ENCODE measurements around the gene EIF4E2. TPM values are rescaled to one million over a fixed set of nuclear protein-coding genes. Genes with fewer than 3 reads are reported as not detected.

The EIF4E2 gene
- total RNA-seq, 1 experiment from 2014 or later, result 97.8 TPM

DNA sequence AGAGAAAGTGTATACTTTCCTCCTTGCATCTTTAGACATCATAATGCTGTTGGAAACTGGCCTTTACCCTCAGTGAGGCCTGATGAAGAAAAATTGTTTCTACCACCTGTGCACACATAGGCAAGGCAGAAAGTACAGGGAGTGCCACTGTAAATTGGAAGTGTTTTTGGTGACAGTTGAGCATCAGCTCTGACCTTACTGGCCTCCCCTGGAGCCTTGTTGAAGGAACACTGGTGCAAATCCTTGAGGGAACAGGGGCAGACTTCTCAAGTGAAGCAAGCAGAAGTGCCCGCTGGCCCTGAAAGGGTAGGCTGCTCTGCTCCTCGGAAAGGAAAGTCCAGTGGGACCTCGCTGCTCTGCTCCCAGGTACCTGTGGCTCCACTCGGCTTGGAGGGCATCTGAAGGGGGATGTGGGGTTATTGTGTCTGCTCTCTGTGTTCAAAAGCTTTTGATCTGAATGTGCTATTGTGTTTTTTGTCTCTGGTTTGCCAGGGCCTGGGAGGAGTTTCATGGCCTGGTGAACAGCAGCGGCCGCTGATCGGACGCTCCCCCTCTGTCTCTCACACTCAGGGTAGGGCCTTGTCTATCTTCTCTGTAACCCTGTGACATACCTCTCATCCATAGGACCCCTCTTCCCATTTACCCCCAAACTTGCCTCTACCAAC is 23.4 kb downstream of the EIF4E2 start:
- ATAC-seq (no peak), DNase-seq (ENCODE audit: low spot score) (no peak)
- Mint-ChIP-seq H3K27ac (no peak overlapping the region), H3K9me3 (no peaks in the 10 kb centered on the region), H3K36me3 (peaks cover 32% of the 10 kb centered on the region), H3K4me1 (no peaks in the 10 kb centered on the region), H3K4me3 (no peak overlapping the region), H3K27me3 (ENCODE audit: low read depth) (no peaks in the 10 kb centered on the region)
- TF ChIP-seq PRRX2 (CRISPR knock-in tag; IDR thresholded peaks at IDR 0.05) (no peak), MYBL2 (CRISPR knock-in tag; IDR thresholded peaks at IDR 0.05) (no peak), HMGA2 (CRISPR knock-in tag; IDR thresholded peaks at IDR 0.05) (no peak), NFE2L1 (CRISPR knock-in tag; IDR thresholded peaks at IDR 0.05) (no peak), RORB (CRISPR knock-in tag; IDR thresholded peaks at IDR 0.05) (no peak), TP53 (CRISPR knock-in tag; IDR thresholded peaks at IDR 0.05) (no peak), EMX1 (CRISPR knock-in tag; IDR thresholded peaks at IDR 0.05) (no peak)
- TF ChIP-seq, protein P1, sequence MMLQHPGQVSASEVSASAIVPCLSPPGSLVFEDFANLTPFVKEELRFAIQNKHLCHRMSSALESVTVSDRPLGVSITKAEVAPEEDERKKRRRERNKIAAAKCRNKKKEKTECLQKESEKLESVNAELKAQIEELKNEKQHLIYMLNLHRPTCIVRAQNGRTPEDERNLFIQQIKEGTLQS (CRISPR knock-in tag; conservative IDR thresholded peaks at IDR 0.05), result no peak
- TF ChIP-seq, protein P2, sequence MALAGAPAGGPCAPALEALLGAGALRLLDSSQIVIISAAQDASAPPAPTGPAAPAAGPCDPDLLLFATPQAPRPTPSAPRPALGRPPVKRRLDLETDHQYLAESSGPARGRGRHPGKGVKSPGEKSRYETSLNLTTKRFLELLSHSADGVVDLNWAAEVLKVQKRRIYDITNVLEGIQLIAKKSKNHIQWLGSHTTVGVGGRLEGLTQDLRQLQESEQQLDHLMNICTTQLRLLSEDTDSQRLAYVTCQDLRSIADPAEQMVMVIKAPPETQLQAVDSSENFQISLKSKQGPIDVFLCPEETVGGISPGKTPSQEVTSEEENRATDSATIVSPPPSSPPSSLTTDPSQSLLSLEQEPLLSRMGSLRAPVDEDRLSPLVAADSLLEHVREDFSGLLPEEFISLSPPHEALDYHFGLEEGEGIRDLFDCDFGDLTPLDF (CRISPR knock-in tag; IDR thresholded peaks at IDR 0.05), result no peak
- ChIA-PET POLR2A (no interaction called here), CTCF (no interaction called here)

DNA sequence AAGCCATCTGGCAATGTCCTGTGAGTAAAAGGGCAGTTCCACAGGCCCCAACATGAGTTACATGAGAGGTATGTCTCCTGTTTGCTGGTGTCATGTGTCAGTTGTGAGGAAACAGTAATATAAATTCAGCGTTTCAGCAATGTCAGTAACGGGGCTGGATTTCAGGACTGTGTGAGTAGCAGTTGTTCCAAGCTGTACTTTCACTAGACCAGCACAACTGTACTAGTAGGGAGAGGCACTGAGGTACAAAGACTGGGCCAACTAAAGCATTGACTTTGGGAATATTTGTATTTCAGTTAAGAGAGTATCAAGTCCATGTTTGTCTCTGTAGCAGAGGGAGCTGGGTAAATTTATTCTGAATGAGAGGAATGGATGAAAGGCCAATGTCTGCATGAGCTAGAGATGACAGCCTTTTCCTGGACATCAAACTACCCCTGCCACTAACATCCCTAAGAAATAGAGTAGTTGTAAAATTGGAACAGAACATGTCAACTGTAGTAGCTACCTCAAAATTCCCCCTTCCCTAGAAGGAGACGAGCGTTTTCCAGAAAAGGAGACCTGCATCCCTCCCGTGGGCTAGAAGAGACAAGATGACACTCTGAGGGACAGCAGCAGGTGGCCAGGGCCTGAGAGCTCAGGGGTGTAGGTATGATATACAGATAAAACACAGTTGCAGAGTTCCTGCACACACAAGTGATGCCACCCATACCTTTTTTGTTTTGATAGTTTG is 24.4 kb downstream of the EIF4E2 start:
- ChIA-PET POLR2A (no interaction called here), CTCF (no interaction called here)
- TF ChIP-seq, protein P3, sequence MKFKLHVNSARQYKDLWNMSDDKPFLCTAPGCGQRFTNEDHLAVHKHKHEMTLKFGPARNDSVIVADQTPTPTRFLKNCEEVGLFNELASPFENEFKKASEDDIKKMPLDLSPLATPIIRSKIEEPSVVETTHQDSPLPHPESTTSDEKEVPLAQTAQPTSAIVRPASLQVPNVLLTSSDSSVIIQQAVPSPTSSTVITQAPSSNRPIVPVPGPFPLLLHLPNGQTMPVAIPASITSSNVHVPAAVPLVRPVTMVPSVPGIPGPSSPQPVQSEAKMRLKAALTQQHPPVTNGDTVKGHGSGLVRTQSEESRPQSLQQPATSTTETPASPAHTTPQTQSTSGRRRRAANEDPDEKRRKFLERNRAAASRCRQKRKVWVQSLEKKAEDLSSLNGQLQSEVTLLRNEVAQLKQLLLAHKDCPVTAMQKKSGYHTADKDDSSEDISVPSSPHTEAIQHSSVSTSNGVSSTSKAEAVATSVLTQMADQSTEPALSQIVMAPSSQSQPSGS (CRISPR knock-in tag; IDR thresholded peaks at IDR 0.05; ENCODE audit: borderline replicate concordance, low read depth), result no peak
- peak; percentile 25; the same call in 1 of the 2 replicates for TF ChIP-seq GABPB1 (CRISPR knock-in tag; IDR thresholded peaks at IDR 0.05)
- H3K4me3 Mint-ChIP-seq, result no peak overlapping the region
- no peaks in the 10 kb centered on the region for H3K4me1 Mint-ChIP-seq
- peaks cover 25% of the 10 kb centered on the region for H3K36me3 Mint-ChIP-seq
- H3K27me3 Mint-ChIP-seq (ENCODE audit: low read depth), result no peaks in the 10 kb centered on the region
- DNase-seq (ENCODE audit: low spot score) (no peak), ATAC-seq (no peak)
- H3K27ac Mint-ChIP-seq, result no peak overlapping the region
- H3K9me3 Mint-ChIP-seq, result no peaks in the 10 kb centered on the region

DNA sequence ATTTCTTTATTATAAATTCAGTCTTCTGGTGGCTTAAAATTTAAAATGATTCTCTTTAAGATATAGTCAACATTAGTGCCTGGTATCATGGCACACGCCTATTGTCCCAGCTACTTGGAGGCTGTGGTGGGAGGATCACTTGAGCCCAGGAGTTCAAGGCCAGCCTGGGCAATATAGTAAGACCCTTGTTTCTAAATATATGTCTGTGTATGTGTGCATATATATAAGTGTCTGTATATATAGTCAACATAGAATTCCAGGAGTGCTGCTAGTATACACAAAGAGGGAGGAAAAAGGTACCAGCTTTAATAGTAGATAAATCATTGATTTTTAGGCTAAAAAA is 24.9 kb downstream of the EIF4E2 start:
- ChIA-PET POLR2A (no interaction called here), CTCF (no interaction called here)
- peaks cover 22% of the 10 kb centered on the region for H3K36me3 Mint-ChIP-seq
- H3K27ac Mint-ChIP-seq, result no peak overlapping the region
- no peak overlapping the region for H3K4me3 Mint-ChIP-seq
- DNase-seq (ENCODE audit: low spot score), result no peak
- no peaks in the 10 kb centered on the region for H3K4me1 Mint-ChIP-seq
- ATAC-seq, result no peak
- H3K9me3 Mint-ChIP-seq, result no peaks in the 10 kb centered on the region
- no peak for TF ChIP-seq ELF4 (CRISPR knock-in tag; IDR thresholded peaks at IDR 0.05; ENCODE audit: low read depth)
- TF ChIP-seq ZNF121 (CRISPR knock-in tag; IDR thresholded peaks at IDR 0.05), result 0 out of 2 replicates have a peak, but pooled peaks have one; percentile 21
- H3K27me3 Mint-ChIP-seq (ENCODE audit: low read depth), result no peaks in the 10 kb centered on the region

DNA sequence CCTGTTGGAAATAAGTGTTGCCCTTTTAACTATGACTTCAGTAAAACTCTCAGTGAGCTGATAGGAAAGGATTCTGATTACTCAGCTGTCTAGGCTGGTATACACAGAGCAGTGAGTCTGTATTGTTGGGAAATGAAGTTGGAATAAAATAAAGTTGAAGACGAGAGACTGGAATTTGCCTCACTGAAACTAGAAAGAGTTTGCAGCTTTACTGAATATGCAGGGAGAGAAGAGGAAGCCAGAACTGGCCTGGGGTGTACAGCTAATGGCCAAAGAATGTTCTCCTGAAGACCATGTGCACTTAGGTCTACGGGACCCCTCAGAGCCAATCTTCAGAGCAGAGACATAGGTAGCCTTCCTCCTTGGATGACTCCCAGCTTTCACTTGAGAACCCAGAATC is 26.5 kb downstream of the EIF4E2 start:
- ATAC-seq (no peak), DNase-seq (ENCODE audit: low spot score) (no peak)
- Mint-ChIP-seq H3K36me3 (peaks cover 34% of the 10 kb centered on the region), H3K4me1 (no peaks in the 10 kb centered on the region), H3K4me3 (no peak overlapping the region), H3K9me3 (no peaks in the 10 kb centered on the region), H3K27ac (no peak overlapping the region), H3K27me3 (ENCODE audit: low read depth) (no peaks in the 10 kb centered on the region)
- ChIA-PET CTCF (no interaction called here), POLR2A (no interaction called here)
- TF ChIP-seq, protein P4, sequence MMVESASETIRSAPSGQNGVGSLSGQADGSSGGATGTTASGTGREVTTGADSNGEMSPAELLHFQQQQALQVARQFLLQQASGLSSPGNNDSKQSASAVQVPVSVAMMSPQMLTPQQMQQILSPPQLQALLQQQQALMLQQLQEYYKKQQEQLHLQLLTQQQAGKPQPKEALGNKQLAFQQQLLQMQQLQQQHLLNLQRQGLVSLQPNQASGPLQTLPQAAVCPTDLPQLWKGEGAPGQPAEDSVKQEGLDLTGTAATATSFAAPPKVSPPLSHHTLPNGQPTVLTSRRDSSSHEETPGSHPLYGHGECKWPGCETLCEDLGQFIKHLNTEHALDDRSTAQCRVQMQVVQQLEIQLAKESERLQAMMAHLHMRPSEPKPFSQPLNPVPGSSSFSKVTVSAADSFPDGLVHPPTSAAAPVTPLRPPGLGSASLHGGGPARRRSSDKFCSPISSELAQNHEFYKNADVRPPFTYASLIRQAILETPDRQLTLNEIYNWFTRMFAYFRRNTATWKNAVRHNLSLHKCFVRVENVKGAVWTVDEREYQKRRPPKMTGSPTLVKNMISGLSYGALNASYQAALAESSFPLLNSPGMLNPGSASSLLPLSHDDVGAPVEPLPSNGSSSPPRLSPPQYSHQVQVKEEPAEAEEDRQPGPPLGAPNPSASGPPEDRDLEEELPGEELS (CRISPR knock-in tag; IDR thresholded peaks at IDR 0.05), result no peak
- TF ChIP-seq, protein P5, sequence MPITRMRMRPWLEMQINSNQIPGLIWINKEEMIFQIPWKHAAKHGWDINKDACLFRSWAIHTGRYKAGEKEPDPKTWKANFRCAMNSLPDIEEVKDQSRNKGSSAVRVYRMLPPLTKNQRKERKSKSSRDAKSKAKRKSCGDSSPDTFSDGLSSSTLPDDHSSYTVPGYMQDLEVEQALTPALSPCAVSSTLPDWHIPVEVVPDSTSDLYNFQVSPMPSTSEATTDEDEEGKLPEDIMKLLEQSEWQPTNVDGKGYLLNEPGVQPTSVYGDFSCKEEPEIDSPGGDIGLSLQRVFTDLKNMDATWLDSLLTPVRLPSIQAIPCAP (CRISPR knock-in tag; IDR thresholded peaks at IDR 0.05), result no peak
- TF ChIP-seq ZNF232 (CRISPR knock-in tag; IDR thresholded peaks at IDR 0.05) (no peak), NR2C2 (CRISPR knock-in tag; IDR thresholded peaks at IDR 0.05) (no peak), GRHL2 (CRISPR knock-in tag; IDR thresholded peaks at IDR 0.05; ENCODE audit: insufficient replicate concordance, severe bottlenecking) (no peak), ZNF138 (CRISPR knock-in tag; conservative IDR thresholded peaks at IDR 0.05) (no peak), ZNF396 (CRISPR knock-in tag; IDR thresholded peaks at IDR 0.05; ENCODE audit: borderline replicate concordance) (no peak), FOXP1 (CRISPR knock-in tag; IDR thresholded peaks at IDR 0.05; ENCODE audit: borderline replicate concordance) (no peak), FOXJ3 (CRISPR knock-in tag; IDR thresholded peaks at IDR 0.05; ENCODE audit: borderline replicate concordance) (no peak), NFYB (CRISPR knock-in tag; conservative IDR thresholded peaks at IDR 0.05; ENCODE audit: low read depth) (no peak)
- TF ChIP-seq, protein P6, sequence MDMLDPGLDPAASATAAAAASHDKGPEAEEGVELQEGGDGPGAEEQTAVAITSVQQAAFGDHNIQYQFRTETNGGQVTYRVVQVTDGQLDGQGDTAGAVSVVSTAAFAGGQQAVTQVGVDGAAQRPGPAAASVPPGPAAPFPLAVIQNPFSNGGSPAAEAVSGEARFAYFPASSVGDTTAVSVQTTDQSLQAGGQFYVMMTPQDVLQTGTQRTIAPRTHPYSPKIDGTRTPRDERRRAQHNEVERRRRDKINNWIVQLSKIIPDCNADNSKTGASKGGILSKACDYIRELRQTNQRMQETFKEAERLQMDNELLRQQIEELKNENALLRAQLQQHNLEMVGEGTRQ (CRISPR knock-in tag; IDR thresholded peaks at IDR 0.05), result no peak

Measured in WTC11 (cell line).